Activated naive CD4-positive, alpha-beta T cell treated with anti-CD3 and anti-CD28 coated beads, Interleukin-2, amount 10 ng/mL, durations not matched to agents 7 days and 5 days (primary cell): ENCODE results near the gene LRFN3.
A peak's percentile ranks its signal among the peaks of the same experiment; 100 is the strongest.

Source experiments
- CTCF ChIA-PET: fragments of 350-600 bp; sonication (Branson Sonifier 250); formaldehyde crosslinking; loops from one replicate; lab custom pipeline; 2021; ENCODE audit warnings: antibody characterized with exemption; lab: Charles Lee
- DNase-seq: peaks from one replicate; pipeline ENCODE4 v3.0.0-alpha.2; 2020
- H3K27ac Mint-ChIP-seq: one replicate; pipeline ENCODE4 v1.8.0; 2021; ENCODE audit warnings: mild to moderate bottlenecking, moderate library complexity, mixed read lengths
- H3K27me3 Mint-ChIP-seq: one replicate; pipeline ENCODE4 v1.8.0; 2021; ENCODE audit warnings: mild to moderate bottlenecking, mixed read lengths
- H3K36me3 Mint-ChIP-seq: one replicate; pipeline ENCODE4 v1.8.0; 2021; ENCODE audit warnings: mixed read lengths
- H3K4me1 Mint-ChIP-seq: one replicate; pipeline ENCODE4 v1.8.0; 2021; ENCODE audit warnings: mixed read lengths
- H3K4me3 Mint-ChIP-seq: one replicate; pipeline ENCODE4 v1.8.0; 2021; ENCODE audit warnings: mild to moderate bottlenecking, moderate library complexity, mixed read lengths
- H3K9me3 Mint-ChIP-seq: one replicate; pipeline ENCODE4 v1.8.0; 2021; ENCODE audit warnings: mixed read lengths

LRFN3 gene

GRCh38 chr19:35911790-35912189 is 24.4 kb upstream of the LRFN3 start:
- no peak overlapping the region for H3K27ac Mint-ChIP-seq
- H3K4me1 Mint-ChIP-seq = peaks cover 19% of the 10 kb centered on the region
- no peak overlapping the region for H3K4me3 Mint-ChIP-seq
- H3K36me3 Mint-ChIP-seq = no peaks in the 10 kb centered on the region
- DNase-seq = no peak
- no peaks in the 10 kb centered on the region for H3K9me3 Mint-ChIP-seq
- CTCF ChIA-PET = interaction anchor here (1.0 to 1.2 kb wide), 2 partner anchors 19 to 30 kb away, joined by 3 to 4 read pairs; no protein-coding TSS in a partner anchor
- peaks cover 25% of the 10 kb centered on the region for H3K27me3 Mint-ChIP-seq

GRCh38 chr19:35913589-35913988 is 22.6 kb upstream of the LRFN3 start:
- H3K9me3 Mint-ChIP-seq = no peaks in the 10 kb centered on the region
- peaks cover 13% of the 10 kb centered on the region for H3K4me1 Mint-ChIP-seq

GRCh38 chr19:35915443-35915842 is 20.7 kb upstream of the LRFN3 start:
- no peaks in the 10 kb centered on the region for H3K9me3 Mint-ChIP-seq
- H3K4me1 Mint-ChIP-seq = no peaks in the 10 kb centered on the region
- H3K27ac Mint-ChIP-seq = no peak overlapping the region
- peaks cover 22% of the 10 kb centered on the region for H3K27me3 Mint-ChIP-seq
- H3K36me3 Mint-ChIP-seq = no peaks in the 10 kb centered on the region
- CTCF ChIA-PET = no interaction called here
- H3K4me3 Mint-ChIP-seq = no peak overlapping the region
- DNase-seq = no peak

More at GRCh38 chr19:35913589-35913988, 22.6 kb upstream of the LRFN3 start:
- no peak overlapping the region for H3K27ac Mint-ChIP-seq
- DNase-seq = no peak
- no peak overlapping the region for H3K4me3 Mint-ChIP-seq
- H3K27me3 Mint-ChIP-seq = peaks cover 26% of the 10 kb centered on the region
- no peaks in the 10 kb centered on the region for H3K36me3 Mint-ChIP-seq
- CTCF ChIA-PET = no interaction called here

GRCh38 chr19:35919306-35919705 is 16.9 kb upstream of the LRFN3 start:
- Mint-ChIP-seq H3K36me3 (no peaks in the 10 kb centered on the region), H3K9me3 (no peaks in the 10 kb centered on the region), H3K27ac (no peak overlapping the region), H3K27me3 (peaks cover 22% of the 10 kb centered on the region), H3K4me1 (no peaks in the 10 kb centered on the region), H3K4me3 (no peak overlapping the region)
- CTCF ChIA-PET = no interaction called here
- DNase-seq = no peak

GRCh38 chr19:35921012-35921411 is 15.2 kb upstream of the LRFN3 start:
- CTCF ChIA-PET = interaction anchor here (1.1 kb wide), 1 partner anchor 38 kb away, joined by 3 read pairs; no protein-coding TSS in a partner anchor
- no peak for DNase-seq
- H3K27ac Mint-ChIP-seq = no peak overlapping the region
- H3K36me3 Mint-ChIP-seq = peaks cover 5% of the 10 kb centered on the region
- H3K4me1 Mint-ChIP-seq = no peaks in the 10 kb centered on the region
- peaks cover 21% of the 10 kb centered on the region for H3K27me3 Mint-ChIP-seq
- peaks cover 11% of the 10 kb centered on the region for H3K9me3 Mint-ChIP-seq
- H3K4me3 Mint-ChIP-seq = no peak overlapping the region

- Mint-ChIP-seq H3K27ac (no peak overlapping the region), H3K4me3 (no peak overlapping the region), H3K9me3 (peaks cover 16% of the 10 kb centered on the region), H3K4me1 (peaks cover 23% of the 10 kb centered on the region), H3K27me3 (peaks cover 10% of the 10 kb centered on the region), H3K36me3 (peaks cover 6% of the 10 kb centered on the region)
- DNase-seq = no peak
- CTCF ChIA-PET = interaction anchor here (1.2 to 1.3 kb wide), 2 partner anchors 21 to 233 kb away, joined by 4 read pairs; no protein-coding TSS in a partner anchor
Observed at GRCh38 chr19:35925501-35925900, 10.7 kb upstream of the LRFN3 start.

GRCh38 chr19:35928507-35928906 is 7.7 kb upstream of the LRFN3 start:
- peaks cover 6% of the 10 kb centered on the region for H3K36me3 Mint-ChIP-seq

GRCh38 chr19:35929876-35930275 is 6.3 kb upstream of the LRFN3 start:
- no peak for DNase-seq
- peaks cover 37% of the 10 kb centered on the region for H3K4me1 Mint-ChIP-seq
- H3K4me3 Mint-ChIP-seq = peak overlapping the region; percentile 53

More at GRCh38 chr19:35928507-35928906, 7.7 kb upstream of the LRFN3 start:
- Mint-ChIP-seq H3K27me3 (peaks cover 10% of the 10 kb centered on the region), H3K4me3 (no peak overlapping the region), H3K9me3 (peaks cover 16% of the 10 kb centered on the region), H3K27ac (peak overlapping the region; percentile 64), H3K4me1 (peaks cover 37% of the 10 kb centered on the region)
- no peak for DNase-seq
- CTCF ChIA-PET = interaction anchor here (6.5 kb wide), 1 partner anchor 47 kb away, joined by 86 read pairs; no protein-coding TSS in a partner anchor

GRCh38 chr19:35931161-35931873 is 4.9 kb upstream of the LRFN3 start:
- Mint-ChIP-seq H3K9me3 (peaks cover 5% of the 10 kb centered on the region), H3K27ac (peak overlapping the region; percentile 95), H3K36me3 (no peaks in the 10 kb centered on the region), H3K4me3 (peak overlapping the region; percentile 64), H3K4me1 (peaks cover 41% of the 10 kb centered on the region), H3K27me3 (no peaks in the 10 kb centered on the region)
- peak; percentile 100 for DNase-seq
- CTCF ChIA-PET = interaction anchor here (0.6 to 6.5 kb wide), 15 partner anchors 9 to 237 kb away, joined by 3 to 86 read pairs (median 4); no protein-coding TSS in a partner anchor

More at GRCh38 chr19:35929876-35930275, 6.3 kb upstream of the LRFN3 start:
- H3K9me3 Mint-ChIP-seq = peaks cover 16% of the 10 kb centered on the region
- CTCF ChIA-PET = interaction anchor here (6.5 kb wide), 1 partner anchor 48 kb away, joined by 86 read pairs; no protein-coding TSS in a partner anchor
- peaks cover 10% of the 10 kb centered on the region for H3K27me3 Mint-ChIP-seq
- H3K36me3 Mint-ChIP-seq = peaks cover 6% of the 10 kb centered on the region
- H3K27ac Mint-ChIP-seq = peak overlapping the region; percentile 93

- H3K27ac Mint-ChIP-seq = no peak overlapping the region
- no peak for DNase-seq
- CTCF ChIA-PET = interaction anchor here (0.6 to 6.5 kb wide), 8 partner anchors 9 to 237 kb away, joined by 3 to 86 read pairs (median 4); no protein-coding TSS in a partner anchor
- H3K27me3 Mint-ChIP-seq = no peaks in the 10 kb centered on the region
- no peaks in the 10 kb centered on the region for H3K36me3 Mint-ChIP-seq
- H3K4me1 Mint-ChIP-seq = peaks cover 38% of the 10 kb centered on the region
- peak overlapping the region; percentile 37 for H3K4me3 Mint-ChIP-seq
- H3K9me3 Mint-ChIP-seq = peaks cover under 1% of the 10 kb centered on the region
Observed at GRCh38 chr19:35931874-35932202, 4.3 kb upstream of the LRFN3 start.

- Mint-ChIP-seq H3K27ac (no peak overlapping the region), H3K4me3 (no peak overlapping the region), H3K27me3 (no peaks in the 10 kb centered on the region), H3K4me1 (peaks cover 39% of the 10 kb centered on the region), H3K9me3 (no peaks in the 10 kb centered on the region), H3K36me3 (no peaks in the 10 kb centered on the region)
- DNase-seq = peak; percentile 9
- CTCF ChIA-PET = interaction anchor here (0.6 to 6.5 kb wide), 9 partner anchors 9 to 238 kb away, joined by 3 to 86 read pairs (median 4); no protein-coding TSS in a partner anchor
Observed at GRCh38 chr19:35932291-35932936, 3.8 kb upstream of the LRFN3 start.

GRCh38 chr19:35936738-35937268 is 629 bp downstream of the LRFN3 start:
- DNase-seq = no peak
- H3K36me3 Mint-ChIP-seq = peaks cover 10% of the 10 kb centered on the region
- H3K4me1 Mint-ChIP-seq = peaks cover 33% of the 10 kb centered on the region
- peak overlapping the region; percentile 65 for H3K4me3 Mint-ChIP-seq
- H3K9me3 Mint-ChIP-seq = no peaks in the 10 kb centered on the region
- H3K27me3 Mint-ChIP-seq = no peaks in the 10 kb centered on the region
- CTCF ChIA-PET = no interaction called here
- no peak overlapping the region for H3K27ac Mint-ChIP-seq

GRCh38 chr19:35937345-35938281 is 1.4 kb downstream of the LRFN3 start:
- H3K4me3 Mint-ChIP-seq = peak overlapping the region; percentile 65
- peaks cover 10% of the 10 kb centered on the region for H3K36me3 Mint-ChIP-seq
- no peak for DNase-seq
- CTCF ChIA-PET = no interaction called here
- no peaks in the 10 kb centered on the region for H3K27me3 Mint-ChIP-seq
- peaks cover 29% of the 10 kb centered on the region for H3K4me1 Mint-ChIP-seq
- no peak overlapping the region for H3K27ac Mint-ChIP-seq
- H3K9me3 Mint-ChIP-seq = no peaks in the 10 kb centered on the region
